Endothelial cell of umbilical vein (primary cell): Measurements from ENCODE around the gene PDLIM5. TPM values are rescaled to one million over a fixed set of nuclear protein-coding genes. Genes with fewer than 3 reads are reported as not detected.

Experiments used
- BruUV-seq: library from RNA; stranded (reverse); fragments of 400-500 nt; replicated peaks from 2 replicates; lab custom pipeline; 2021; lab: Mats Ljungman, UMichigan
- CTCF ChIA-PET: fragments of 300-600, 350-600 bp; sonication (Branson Sonifier 250); formaldehyde crosslinking; loops from one replicate; lab custom pipeline; 2021; ENCODE audit warnings: antibody characterized with exemption, inconsistent platforms; lab: Charles Lee
- POLR2A ChIA-PET: fragments of 300-600, 350-600 bp; sonication (Branson Sonifier 250); formaldehyde crosslinking; loops from one replicate; lab custom pipeline; 2021; ENCODE audit warnings: antibody characterized with exemption, inconsistent platforms; lab: Charles Lee
- DNase-seq: peaks from one replicate; pipeline ENCODE4 v3.0.0-alpha.2; 2011; ENCODE audit warnings: low read depth, low spot score
- FAIRE-seq: peaks from 2 replicates; lab custom pipeline; 2011; peaks lifted over from hg19 to GRCh38; lab: Jason Lieb, UNC
- H2AFZ ChIP-seq: 2 replicates; pipeline ENCODE4 v1.6.0; 2012; ENCODE audit warnings: low read depth, low read length, control low read depth, inconsistent platforms
- H3K27ac ChIP-seq: 2 replicates; pipeline ENCODE4 v1.5.1; 2011; ENCODE audit warnings: low read depth, mild to moderate bottlenecking, control low read depth, low read length, moderate library complexity; ENCODE audit not compliant: insufficient read depth
- H3K27me3 ChIP-seq, 2 experiments: 2 replicates each; pipeline versions ENCODE4 v1.6.0 to v1.6.1; 2011; ENCODE audit warnings: low read length in 2 of 2, mixed read lengths in 1 of 2; ENCODE audit not compliant: control insufficient read depth in 2 of 2, insufficient read depth in 2 of 2
- H3K36me3 ChIP-seq, 2 experiments: 2 replicates in 1 of 2; 3 replicates in 1 of 2; pipeline ENCODE4 v1.5.1; 2011; ENCODE audit warnings: low read length in 2 of 2, mild to moderate bottlenecking in 1 of 2, moderate library complexity in 1 of 2; ENCODE audit not compliant: control insufficient read depth in 2 of 2, insufficient read depth in 2 of 2; ENCODE audit errors: extremely low read depth in 1 of 2
- H3K4me1 ChIP-seq: 3 replicates; pipeline ENCODE4 v1.5.1; 2011; ENCODE audit warnings: mild to moderate bottlenecking, low read length; ENCODE audit not compliant: control insufficient read depth, insufficient read depth; ENCODE audit errors: extremely low read depth
- H3K4me2 ChIP-seq: 2 replicates; pipeline ENCODE4 v1.6.1; 2011; ENCODE audit warnings: low read length, control low read depth, mixed read lengths; ENCODE audit not compliant: insufficient read depth
- H3K4me3 ChIP-seq, 3 experiments: fragments of 200-600 bp in 1 of 3; sonication (generic), shearing (Covaris generic) in 1 of 3; replicated peaks in 1 of 3; 2 replicates each; pipeline ENCODE4 v1.5.1; 2011 to 2016; ENCODE audit warnings: control low read depth in 3 of 3, low read length in 3 of 3, mild to moderate bottlenecking in 2 of 3, inconsistent platforms in 1 of 3, low read depth in 1 of 3, moderate library complexity in 1 of 3; ENCODE audit not compliant: insufficient read depth in 1 of 3
- H3K79me2 ChIP-seq: 2 replicates; pipeline ENCODE4 v1.6.0; 2012; ENCODE audit warnings: low read length, inconsistent platforms; ENCODE audit not compliant: control insufficient read depth, insufficient read depth
- H3K9ac ChIP-seq: replicated peaks from 2 replicates; pipeline ENCODE3; 2011; ENCODE audit warnings: low read length, control low read depth; ENCODE audit not compliant: insufficient read depth; ENCODE audit errors: extremely low read depth
- H3K9me1 ChIP-seq: replicated peaks from 3 replicates; pipeline ENCODE4 v1.6.0; 2011; ENCODE audit warnings: mild to moderate bottlenecking, low read length; ENCODE audit not compliant: control insufficient read depth, insufficient read depth; ENCODE audit errors: extremely low read depth
- H3K9me3 ChIP-seq: replicated peaks from 2 replicates; pipeline ENCODE4 v1.5.1; 2012; ENCODE audit warnings: low read length, inconsistent platforms; ENCODE audit not compliant: control insufficient read depth, insufficient read depth
- H4K20me1 ChIP-seq: replicated peaks from 2 replicates; pipeline ENCODE3; 2011; ENCODE audit warnings: mild to moderate bottlenecking, low read length; ENCODE audit not compliant: control insufficient read depth, insufficient read depth; ENCODE audit errors: extremely low read depth
- EZH2 ChIP-seq: IDR thresholded peaks from 2 replicates; pipeline ENCODE4 v1.6.1; 2012; ENCODE audit warnings: borderline replicate concordance, low read depth, mild to moderate bottlenecking, moderate library complexity, low read length, inconsistent platforms; ENCODE audit not compliant: severe bottlenecking
- FOS ChIP-seq: IDR thresholded peaks from 2 replicates; pipeline ENCODE4 v1.6.1; 2011; ENCODE audit warnings: mild to moderate bottlenecking, low read length, moderate library complexity, borderline replicate concordance; ENCODE audit not compliant: insufficient read depth
- GATA2 ChIP-seq: IDR thresholded peaks from 2 replicates; pipeline ENCODE4 v1.7.0; 2011; ENCODE audit warnings: low read depth, mild to moderate bottlenecking, moderate library complexity, mixed read lengths, low read length; ENCODE audit not compliant: insufficient read length, insufficient read depth
- JUN ChIP-seq: IDR thresholded peaks from 2 replicates; pipeline ENCODE4 v1.6.1; 2011; ENCODE audit warnings: borderline replicate concordance, low read depth; ENCODE audit not compliant: insufficient read length, insufficient read depth
- MYC ChIP-seq: IDR thresholded peaks from one replicate; pipeline ENCODE4 v1.6.1; 2011; ENCODE audit warnings: mild to moderate bottlenecking, low read depth, low read length
- POLR2A ChIP-seq: IDR thresholded peaks from 2 replicates; pipeline ENCODE4 v1.6.1; 2012; ENCODE audit warnings: low read depth, mild to moderate bottlenecking, control low read depth, low read length
- POLR2AphosphoS5 ChIP-seq: IDR thresholded peaks from 2 replicates; pipeline ENCODE4 v1.6.1; 2012; ENCODE audit warnings: low read depth, mild to moderate bottlenecking, control low read depth, low read length, moderate library complexity; ENCODE audit not compliant: insufficient read depth
- dilution Hi-C: fragments of 300-500 bp; cut with MboI; formaldehyde crosslinking; loops from one replicate; pipeline ENCODE4 v1.15.0; 2019; ENCODE audit warnings: low sequenced_read_pairs; ENCODE audit not compliant: extremely low pct_ligation_motif_present
- intact Hi-C: fragments of 100-400 bp; cut with micrococcal nuclease; formaldehyde crosslinking; loops from one replicate; pipeline ENCODE4 v1.10.0; 2022
- polyA plus RNA-seq, 4 experiments: library from polyadenylated mRNA; depleted of rRNA in 3 of 4; stranded (reverse) in 3 of 4; unstranded in 1 of 4; fragments of >200 nt; gene quantifications; 2 replicates each; pipeline versions ENCODE4 v1.2.1 to v1.2.3, GENCODE V29; 2011 to 2012; ENCODE audit warnings: missing spikeins in 1 of 4
- total RNA-seq: library from RNA; stranded (reverse); gene quantifications from 2 replicates; pipeline ENCODE4 v1.2.3, GENCODE V29; 2021
- TF ChIP-seq, protein P1 (sequence below): IDR thresholded peaks from 2 replicates; pipeline ENCODE4 v1.6.1; 2011; ENCODE audit not compliant: insufficient read depth, insufficient read length
- TF ChIP-seq, protein P2 (sequence below), 2 donors: IDR thresholded peaks; 1 replicate in 1 of 2; 2 replicates in 1 of 2; pipeline ENCODE4 v1.5.1; 2011; ENCODE audit warnings: low read length in 2 of 2, mild to moderate bottlenecking in 2 of 2, moderate library complexity in 2 of 2, control low read depth in 1 of 2, inconsistent platforms in 1 of 2, low read depth in 1 of 2; ENCODE audit not compliant: insufficient read depth in 1 of 2; ENCODE audit errors: extremely low read depth in 1 of 2

The PDLIM5 gene
- total and polyA plus RNA-seq, 2 donors (not counting 3 experiments of a cell fraction or from before 2014, with no cell fraction given): 243 to 310 TPM

DNA sequence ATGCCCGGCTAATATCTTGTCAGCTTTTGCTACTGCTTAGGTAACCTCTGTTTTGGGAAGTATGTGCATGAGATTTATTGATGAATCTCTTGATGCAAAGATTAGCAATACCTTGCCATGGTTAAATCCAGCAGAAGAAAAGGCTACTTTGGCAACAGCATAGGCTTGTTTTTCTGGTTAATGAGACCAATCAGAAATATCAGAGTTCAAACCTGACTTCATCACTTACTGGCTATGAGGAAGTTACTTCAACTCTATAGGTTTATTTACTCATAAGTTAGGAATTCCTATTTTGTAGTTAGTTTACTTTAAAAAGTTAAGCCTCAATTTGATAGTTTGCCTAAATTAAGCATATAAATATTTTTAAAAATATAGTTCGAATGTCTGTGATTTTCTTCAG, 93.1 kb downstream of the PDLIM5 start:
- dilution Hi-C loops: no loop called here
- Histone ChIP-seq H3K9me3 (no peaks in the 10 kb centered on the region), H3K36me3 (peaks cover 0 to 3% of the 10 kb centered on the region in 2 experiments), H3K4me3 (no peak overlapping the region), H3K27ac (peak overlapping the region; percentile 69), H3K9ac (peak overlapping the region; percentile 66), H2AFZ (no peak overlapping the region), H3K4me2 (peak overlapping the region; percentile 44), H3K9me1 (no peaks in the 10 kb centered on the region), H3K79me2 (peaks cover 66% of the 10 kb centered on the region), H3K4me1 (peaks cover 71% of the 10 kb centered on the region), H4K20me1 (no peaks in the 10 kb centered on the region), H3K27me3 (no peaks in the 10 kb centered on the region)
- POLR2A ChIA-PET: no interaction called here
- DNase-seq (peak; percentile 59), FAIRE-seq (no peak)
- BruUV-seq: no TSS peak
- CTCF ChIA-PET: no interaction called here
- intact Hi-C loops: loop anchor here (1.0 to 2.0 kb wide), 5 partner anchors 13 to 132 kb away; partner anchors contain the start of gene PDLIM5
- no peak for TF ChIP-seq MYC
- TF ChIP-seq POLR2A: no peak
- no peak for TF ChIP-seq EZH2
- no peak for TF ChIP-seq GATA2
- no peak for TF ChIP-seq JUN
- TF ChIP-seq, protein P1, sequence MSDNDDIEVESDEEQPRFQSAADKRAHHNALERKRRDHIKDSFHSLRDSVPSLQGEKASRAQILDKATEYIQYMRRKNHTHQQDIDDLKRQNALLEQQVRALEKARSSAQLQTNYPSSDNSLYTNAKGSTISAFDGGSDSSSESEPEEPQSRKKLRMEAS: no peak
- TF ChIP-seq POLR2AphosphoS5: no peak
- TF ChIP-seq, protein P2, sequence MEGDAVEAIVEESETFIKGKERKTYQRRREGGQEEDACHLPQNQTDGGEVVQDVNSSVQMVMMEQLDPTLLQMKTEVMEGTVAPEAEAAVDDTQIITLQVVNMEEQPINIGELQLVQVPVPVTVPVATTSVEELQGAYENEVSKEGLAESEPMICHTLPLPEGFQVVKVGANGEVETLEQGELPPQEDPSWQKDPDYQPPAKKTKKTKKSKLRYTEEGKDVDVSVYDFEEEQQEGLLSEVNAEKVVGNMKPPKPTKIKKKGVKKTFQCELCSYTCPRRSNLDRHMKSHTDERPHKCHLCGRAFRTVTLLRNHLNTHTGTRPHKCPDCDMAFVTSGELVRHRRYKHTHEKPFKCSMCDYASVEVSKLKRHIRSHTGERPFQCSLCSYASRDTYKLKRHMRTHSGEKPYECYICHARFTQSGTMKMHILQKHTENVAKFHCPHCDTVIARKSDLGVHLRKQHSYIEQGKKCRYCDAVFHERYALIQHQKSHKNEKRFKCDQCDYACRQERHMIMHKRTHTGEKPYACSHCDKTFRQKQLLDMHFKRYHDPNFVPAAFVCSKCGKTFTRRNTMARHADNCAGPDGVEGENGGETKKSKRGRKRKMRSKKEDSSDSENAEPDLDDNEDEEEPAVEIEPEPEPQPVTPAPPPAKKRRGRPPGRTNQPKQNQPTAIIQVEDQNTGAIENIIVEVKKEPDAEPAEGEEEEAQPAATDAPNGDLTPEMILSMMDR (IDR thresholded peaks at IDR 0.05; ENCODE audit: extremely low read depth in 1 of 2, insufficient read depth in 1 of 2, low read depth in 1 of 2, low read length in 2 of 2): no peak
- TF ChIP-seq FOS: no peak
